Stimulated activated naive CD4-positive, alpha-beta T cell (primary cell): ENCODE measurements around the gene ESAM.

Source experiments
- DNase-seq, 6 experiments: peaks; one replicate each; lab custom pipeline; 2025; lab: John Stamatoyannopoulos, UW

ESAM gene

GRCh38 chr11:124752471-124753102 lies 9.5 kb downstream of the ESAM start:
- no peak for DNase-seq

- DNase-seq, result peak in 2 of 6 experiments; percentile 5 to 10
These were observed 10.2 kb downstream of the ESAM start, which contains the start of gene VSIG2 for GRCh38 chr11:124751741-124752470. Gene VSIG2 (minus strand): TSS chr11:124752255. CDS start chr11:124752137, 118 bp downstream.

- DNase-seq, result no peak
These were observed 10.7 kb downstream of the ESAM start for GRCh38 chr11:124751391-124751740.

GRCh38 chr11:124749912-124750311 lies 12.2 kb downstream of the ESAM start:
- no peak for DNase-seq

- no peak for DNase-seq
These were observed 13.4 kb downstream of the ESAM start for GRCh38 chr11:124748481-124749343.

GRCh38 chr11:124748100-124748418 lies 14.0 kb downstream of the ESAM start:
- no peak for DNase-seq

- no peak for DNase-seq
These were observed 14.5 kb downstream of the ESAM start for GRCh38 chr11:124747406-124748099.

GRCh38 chr11:124746621-124747243 lies 15.4 kb downstream of the ESAM start:
- peak; percentile 66 to 91 (median 81) for DNase-seq

- peak in 2 of 6 experiments; percentile 29 to 34 for DNase-seq
These were observed 16.1 kb downstream of the ESAM start for GRCh38 chr11:124745835-124746620.

GRCh38 chr11:124745270-124745834 lies 16.7 kb downstream of the ESAM start:
- no peak for DNase-seq

GRCh38 chr11:124743050-124743449 lies 19.0 kb downstream of the ESAM start:
- DNase-seq, result no peak

- DNase-seq, result no peak
These were observed 19.5 kb downstream of the ESAM start for GRCh38 chr11:124742555-124742954.

GRCh38 chr11:124740277-124740882 lies 21.7 kb downstream of the ESAM start:
- DNase-seq, result peak in 4 of 6 experiments; percentile 28 to 56 (median 35)

- DNase-seq, result peak; percentile 64 to 81 (median 78)
These were observed 22.4 kb downstream of the ESAM start, which contains the start of gene NRGN for GRCh38 chr11:124739479-124740276. Gene NRGN (plus strand): TSS chr11:124739942. CDS start chr11:124740085, 143 bp downstream.

GRCh38 chr11:124738713-124739478 lies 23.2 kb downstream of the ESAM start:
- no peak for DNase-seq

- DNase-seq, result peak in 1 of 6 experiments; percentile 2
These were observed 24.3 kb downstream of the ESAM start for GRCh38 chr11:124737638-124738305.

- DNase-seq, result no peak
These were observed 25.4 kb downstream of the ESAM start for GRCh38 chr11:124736736-124737135.

GRCh38 chr11:124732230-124732629 lies 29.9 kb downstream of the ESAM start:
- DNase-seq, result no peak
